RWPE2 (cell line): ENCODE results near the gene L3MBTL4.

Source experiments
- ATAC-seq: fragments of 200-7000 bp; cut with Tn5 transposase; 3 replicates; pipeline ENCODE4 v1.9.1; 2021; ENCODE audit warnings: low read depth
- DNase-seq: peaks from one replicate; pipeline ENCODE4 v3.0.0-alpha.2; 2020; ENCODE audit warnings: low spot score
- H3K27ac ChIP-seq: fragments of 450-650 bp; 2 replicates; pipeline ENCODE4 v1.5.1; 2017; ENCODE audit warnings: mild to moderate bottlenecking; ENCODE audit not compliant: poor library complexity, severe bottlenecking
- H3K27me3 ChIP-seq: fragments of 250-450 bp; sonication (Bioruptor Pico); 2 replicates; pipeline ENCODE4 v1.5.1; 2021; ENCODE audit warnings: mild to moderate bottlenecking, moderate library complexity; ENCODE audit not compliant: insufficient read depth, poor library complexity, severe bottlenecking
- H3K36me3 ChIP-seq: fragments of 250-450 bp; sonication (Bioruptor Pico); 2 replicates; pipeline ENCODE4 v1.5.1; 2020; ENCODE audit warnings: low read depth, mild to moderate bottlenecking, moderate library complexity
- H3K4me1 ChIP-seq: fragments of 250-450 bp; sonication (Bioruptor Pico); 2 replicates; pipeline ENCODE4 v1.5.1; 2021; ENCODE audit warnings: mild to moderate bottlenecking, moderate library complexity; ENCODE audit not compliant: insufficient read depth, poor library complexity, severe bottlenecking
- H3K4me3 ChIP-seq: fragments of 250-450 bp; sonication (Bioruptor Pico); 2 replicates; pipeline ENCODE4 v1.5.1; 2021; ENCODE audit warnings: mild to moderate bottlenecking, moderate library complexity; ENCODE audit not compliant: severe bottlenecking
- H3K9me3 ChIP-seq: fragments of 250-450 bp; sonication (Bioruptor Pico); 2 replicates; pipeline ENCODE4 v1.5.1; 2021; ENCODE audit warnings: mild to moderate bottlenecking, moderate library complexity; ENCODE audit not compliant: severe bottlenecking
- CTCF ChIP-seq: fragments of 450-650 bp; IDR thresholded peaks from one replicate; pipeline ENCODE4 v1.5.1; 2017; ENCODE audit warnings: mild to moderate bottlenecking, moderate library complexity; ENCODE audit not compliant: poor library complexity, severe bottlenecking

The L3MBTL4 gene

GRCh38 chr18:6330786-6331185 lies 83.9 kb downstream of the L3MBTL4 start:
- DNase-seq (no peak), ATAC-seq (no peak)
- Histone ChIP-seq H3K9me3 (no peaks in the 10 kb centered on the region), H3K27ac (no peak overlapping the region), H3K27me3 (no peaks in the 10 kb centered on the region), H3K4me1 (no peaks in the 10 kb centered on the region), H3K4me3 (no peak overlapping the region), H3K36me3 (no peaks in the 10 kb centered on the region)
- no peak for TF ChIP-seq CTCF

- no peak for TF ChIP-seq CTCF
- no peak for ATAC-seq
Observed at GRCh38 chr18:6328621-6329010, 86.1 kb downstream of the L3MBTL4 start.

GRCh38 chr18:6327895-6328620 lies 86.7 kb downstream of the L3MBTL4 start:
- H3K27ac ChIP-seq, result no peak overlapping the region
- H3K9me3 ChIP-seq, result no peaks in the 10 kb centered on the region
- DNase-seq (no peak), ATAC-seq (no peak)
- H3K4me1 ChIP-seq, result no peaks in the 10 kb centered on the region
- no peak overlapping the region for H3K4me3 ChIP-seq
- TF ChIP-seq CTCF, result no peak
- H3K36me3 ChIP-seq, result no peaks in the 10 kb centered on the region
- no peaks in the 10 kb centered on the region for H3K27me3 ChIP-seq

More at GRCh38 chr18:6328621-6329010, 86.1 kb downstream of the L3MBTL4 start:
- Histone ChIP-seq H3K36me3 (no peaks in the 10 kb centered on the region), H3K27me3 (no peaks in the 10 kb centered on the region), H3K4me3 (no peak overlapping the region), H3K27ac (no peak overlapping the region), H3K9me3 (no peaks in the 10 kb centered on the region), H3K4me1 (no peaks in the 10 kb centered on the region)
- no peak for DNase-seq

- DNase-seq (no peak), ATAC-seq (no peak)
- H3K36me3 ChIP-seq, result no peaks in the 10 kb centered on the region
- no peak overlapping the region for H3K27ac ChIP-seq
- H3K9me3 ChIP-seq, result no peaks in the 10 kb centered on the region
- no peak for TF ChIP-seq CTCF
- H3K4me1 ChIP-seq, result no peaks in the 10 kb centered on the region
- H3K4me3 ChIP-seq, result no peak overlapping the region
- H3K27me3 ChIP-seq, result no peaks in the 10 kb centered on the region
Observed at GRCh38 chr18:6327485-6327884, 87.2 kb downstream of the L3MBTL4 start.

GRCh38 chr18:6326566-6326965 lies 88.1 kb downstream of the L3MBTL4 start:
- Histone ChIP-seq H3K36me3 (no peaks in the 10 kb centered on the region), H3K9me3 (no peaks in the 10 kb centered on the region), H3K27me3 (no peaks in the 10 kb centered on the region), H3K4me3 (no peak overlapping the region), H3K27ac (no peak overlapping the region), H3K4me1 (no peaks in the 10 kb centered on the region)
- ATAC-seq, result no peak
- TF ChIP-seq CTCF, result no peak
- no peak for DNase-seq
